HG03571 (cell line): ENCODE data around the gene SPATS2.
"Not testable (repeated sequence)": the region's sequence is repeated elsewhere in the genome, so short reads cannot be mapped to it uniquely, and the experiment has no call there.

ENCODE experiments used
- ATAC-seq: cut with Tn5 transposase; IDR thresholded peaks from one replicate; pipeline ENCODE4 v1.9.1; 2021; ENCODE audit not compliant: unreplicated experiment

SPATS2 gene

GRCh38 chr12:49367381-49368239 is at the start of gene SPATS2:
SPATS2 (plus strand) TSS chr12:49367462; CDS start chr12:49461013, 93,551 bp downstream.
- ATAC-seq: no peak

GRCh38 chr12:49320411-49321103 is 46.7 kb upstream of the SPATS2 start:
- ATAC-seq: not testable (repeated sequence)

- no peak for ATAC-seq
These were observed 44.9 kb upstream of the SPATS2 start for GRCh38 chr12:49322367-49322707.

- peak; percentile 98 for ATAC-seq
These were observed 44.3 kb upstream of the SPATS2 start, which contains the start of gene TROAP for GRCh38 chr12:49322708-49323523. TROAP (plus strand) TSS chr12:49323255; CDS start chr12:49323609, 354 bp downstream.

- no peak for ATAC-seq
These were observed 43.7 kb upstream of the SPATS2 start for GRCh38 chr12:49323524-49324097.

GRCh38 chr12:49325606-49326005 is 41.7 kb upstream of the SPATS2 start:
- no peak for ATAC-seq

GRCh38 chr12:49327368-49327767 is 39.9 kb upstream of the SPATS2 start:
- ATAC-seq: no peak

GRCh38 chr12:49327887-49328286 is 39.4 kb upstream of the SPATS2 start:
- ATAC-seq: no peak

- ATAC-seq: no peak
These were observed 38.4 kb upstream of the SPATS2 start for GRCh38 chr12:49328816-49329215.

GRCh38 chr12:49330032-49330619 is 37.1 kb upstream of the SPATS2 start:
- no peak for ATAC-seq

GRCh38 chr12:49330631-49331379 is 36.5 kb upstream of the SPATS2 start:
- ATAC-seq: no peak

GRCh38 chr12:49331380-49332222 is 35.7 kb upstream of the SPATS2 start:
- ATAC-seq: no peak

- ATAC-seq: no peak
These were observed 34.8 kb upstream of the SPATS2 start for GRCh38 chr12:49332441-49332861.

GRCh38 chr12:49332891-49333371 is 34.3 kb upstream of the SPATS2 start:
- ATAC-seq: no peak

- not testable (repeated sequence) for ATAC-seq
These were observed 33.5 kb upstream of the SPATS2 start for GRCh38 chr12:49333778-49334177.

GRCh38 chr12:49334226-49334625 is 33.0 kb upstream of the SPATS2 start:
- ATAC-seq: no peak

- no peak for ATAC-seq
These were observed 32.6 kb upstream of the SPATS2 start for GRCh38 chr12:49334681-49335080.

- no peak for ATAC-seq
These were observed 31.9 kb upstream of the SPATS2 start for GRCh38 chr12:49335118-49335954.
